ENCODE data around the gene HS1BP3.

The HS1BP3 gene

DNA sequence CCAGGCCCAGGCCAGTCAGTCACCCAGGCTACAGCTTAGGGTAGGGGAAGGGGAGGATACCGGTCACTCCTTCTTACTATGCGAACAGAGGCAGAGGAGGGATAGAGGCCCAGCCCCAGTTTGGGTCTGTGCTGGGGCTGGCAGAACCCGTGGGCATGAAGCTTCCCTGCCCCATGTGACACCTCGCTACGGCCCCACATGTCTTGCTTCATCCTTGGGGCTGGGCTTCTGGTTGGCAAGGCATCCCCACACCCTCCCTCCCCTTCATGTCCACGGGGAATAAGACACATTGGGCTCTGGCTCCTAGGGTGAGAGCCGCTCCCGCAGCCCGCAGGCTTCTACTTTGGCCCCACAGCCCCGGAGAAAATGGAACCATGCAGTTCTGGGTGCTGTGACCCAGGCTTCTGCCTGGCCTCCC is 32.4 kb downstream of the HS1BP3 start:
- Mint-ChIP-seq H3K4me3 (no peak overlapping the region), H3K9me3 (no peaks in the 10 kb centered on the region), H3K4me1 (peaks cover 66% of the 10 kb centered on the region), H3K27me3 (ENCODE audit: low read depth) (peaks cover 8% of the 10 kb centered on the region), H3K36me3 (ENCODE audit: low read depth) (peaks cover 11% of the 10 kb centered on the region), H3K27ac (peak overlapping the region; percentile 94 to 99 (median 97))
- TF ChIP-seq, protein P1, sequence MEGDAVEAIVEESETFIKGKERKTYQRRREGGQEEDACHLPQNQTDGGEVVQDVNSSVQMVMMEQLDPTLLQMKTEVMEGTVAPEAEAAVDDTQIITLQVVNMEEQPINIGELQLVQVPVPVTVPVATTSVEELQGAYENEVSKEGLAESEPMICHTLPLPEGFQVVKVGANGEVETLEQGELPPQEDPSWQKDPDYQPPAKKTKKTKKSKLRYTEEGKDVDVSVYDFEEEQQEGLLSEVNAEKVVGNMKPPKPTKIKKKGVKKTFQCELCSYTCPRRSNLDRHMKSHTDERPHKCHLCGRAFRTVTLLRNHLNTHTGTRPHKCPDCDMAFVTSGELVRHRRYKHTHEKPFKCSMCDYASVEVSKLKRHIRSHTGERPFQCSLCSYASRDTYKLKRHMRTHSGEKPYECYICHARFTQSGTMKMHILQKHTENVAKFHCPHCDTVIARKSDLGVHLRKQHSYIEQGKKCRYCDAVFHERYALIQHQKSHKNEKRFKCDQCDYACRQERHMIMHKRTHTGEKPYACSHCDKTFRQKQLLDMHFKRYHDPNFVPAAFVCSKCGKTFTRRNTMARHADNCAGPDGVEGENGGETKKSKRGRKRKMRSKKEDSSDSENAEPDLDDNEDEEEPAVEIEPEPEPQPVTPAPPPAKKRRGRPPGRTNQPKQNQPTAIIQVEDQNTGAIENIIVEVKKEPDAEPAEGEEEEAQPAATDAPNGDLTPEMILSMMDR (IDR thresholded peaks at IDR 0.05; ENCODE audit: unreplicated experiment in 3 of 3): no peak

DNA sequence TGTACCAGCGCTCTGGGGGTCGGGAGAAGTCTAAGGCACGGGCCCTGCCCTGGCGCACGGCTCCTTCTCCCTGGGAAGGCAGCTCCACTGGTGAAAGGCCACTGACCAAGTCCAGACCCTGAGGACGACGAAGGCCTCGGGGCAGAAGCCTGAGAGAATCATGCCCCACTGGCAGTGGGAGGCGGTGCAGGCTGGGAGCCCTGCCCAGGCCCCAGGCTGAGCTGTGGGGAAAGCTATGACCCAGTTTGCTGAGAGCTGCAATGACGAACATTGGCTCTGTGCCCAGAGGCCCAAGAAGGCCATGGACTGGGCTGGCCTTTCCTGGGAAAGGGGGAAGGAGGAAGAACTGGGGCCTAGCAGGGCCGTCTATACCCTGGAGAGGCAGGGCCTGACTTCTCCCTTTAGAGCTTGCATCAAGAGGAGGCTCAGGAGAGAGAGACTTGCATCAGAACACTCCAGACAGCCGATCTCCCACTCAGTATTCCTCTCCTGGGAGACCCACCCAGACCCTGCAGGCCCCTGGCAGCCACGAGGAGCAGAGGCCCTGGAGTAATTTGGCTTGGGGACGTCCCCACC is 32.9 kb downstream of the HS1BP3 start:
- Mint-ChIP-seq H3K27ac (peak overlapping the region; percentile 94 to 99 (median 97)), H3K9me3 (no peaks in the 10 kb centered on the region), H3K4me3 (no peak overlapping the region), H3K36me3 (ENCODE audit: low read depth) (peaks cover 10% of the 10 kb centered on the region), H3K27me3 (ENCODE audit: low read depth) (peaks cover 8% of the 10 kb centered on the region), H3K4me1 (peaks cover 68% of the 10 kb centered on the region)
- TF ChIP-seq, protein P1 (IDR thresholded peaks at IDR 0.05; ENCODE audit: unreplicated experiment in 3 of 3): peak; percentile 31 to 57 (median 54)

DNA sequence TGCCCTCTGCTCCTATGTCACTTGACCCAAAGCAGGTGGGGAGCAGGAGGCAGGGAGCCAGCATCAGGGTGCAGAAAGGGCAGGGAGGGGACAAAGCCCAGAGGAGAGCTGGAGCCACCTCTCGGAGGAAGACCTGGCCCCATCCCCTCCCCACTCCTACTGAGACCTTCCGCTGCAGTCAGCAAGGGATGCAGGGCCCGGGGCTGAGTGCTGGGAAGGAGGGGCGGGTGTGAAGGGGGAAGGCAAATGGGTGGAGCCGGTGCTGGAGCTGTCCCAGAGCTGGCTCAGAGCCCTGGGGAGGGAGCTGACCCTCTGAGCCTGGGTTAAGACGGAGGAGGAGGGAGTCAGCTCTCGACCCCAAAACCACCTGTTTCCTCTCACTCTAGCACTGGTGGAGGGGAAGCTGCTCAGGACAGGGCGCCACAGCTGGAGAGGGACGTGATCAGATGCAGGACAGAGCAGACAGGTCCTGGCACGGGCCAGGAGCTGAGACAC is 33.8 kb downstream of the HS1BP3 start:
- Mint-ChIP-seq H3K4me1 (peaks cover 70% of the 10 kb centered on the region), H3K9me3 (no peaks in the 10 kb centered on the region), H3K4me3 (no peak overlapping the region), H3K27me3 (ENCODE audit: low read depth) (peaks cover 8% of the 10 kb centered on the region), H3K27ac (peak overlapping the region; percentile 94 to 99 (median 97)), H3K36me3 (ENCODE audit: low read depth) (peaks cover 8% of the 10 kb centered on the region)
- TF ChIP-seq, protein P1 (IDR thresholded peaks at IDR 0.05; ENCODE audit: unreplicated experiment in 3 of 3): no peak

DNA sequence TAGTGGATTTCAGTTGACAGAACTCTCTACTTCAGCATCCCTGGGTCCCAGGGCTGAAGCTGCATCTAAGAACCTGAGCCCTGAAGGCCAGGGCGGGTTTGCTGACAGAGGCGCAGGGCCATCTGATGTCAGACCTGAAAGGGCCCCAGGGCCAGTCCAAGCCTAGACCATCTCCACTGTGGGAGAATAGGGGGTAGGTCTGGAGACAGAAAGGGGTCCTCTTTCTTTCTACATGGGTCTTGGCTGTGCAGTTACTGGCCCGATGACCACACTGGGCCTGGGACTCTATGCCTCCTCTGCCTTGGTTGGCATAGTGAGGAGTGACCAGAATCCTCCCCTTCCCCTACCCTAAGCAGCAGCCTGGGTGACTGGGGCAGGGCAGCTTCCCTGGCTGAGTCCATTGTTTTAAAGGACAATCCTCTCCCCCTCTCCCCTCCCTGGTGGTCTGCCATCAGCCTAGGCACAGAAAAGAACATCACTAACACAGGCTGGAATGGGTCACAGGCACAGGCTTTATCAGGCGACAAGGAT is 34.5 kb downstream of the HS1BP3 start:
- Mint-ChIP-seq H3K4me3 (no peak overlapping the region), H3K27me3 (ENCODE audit: low read depth) (peaks cover 8% of the 10 kb centered on the region), H3K9me3 (no peaks in the 10 kb centered on the region), H3K36me3 (ENCODE audit: low read depth) (peaks cover 8% of the 10 kb centered on the region), H3K27ac (peak overlapping the region; percentile 94 to 99 (median 97)), H3K4me1 (peaks cover 74% of the 10 kb centered on the region)
- TF ChIP-seq, protein P1 (IDR thresholded peaks at IDR 0.05; ENCODE audit: unreplicated experiment in 3 of 3): no peak

DNA sequence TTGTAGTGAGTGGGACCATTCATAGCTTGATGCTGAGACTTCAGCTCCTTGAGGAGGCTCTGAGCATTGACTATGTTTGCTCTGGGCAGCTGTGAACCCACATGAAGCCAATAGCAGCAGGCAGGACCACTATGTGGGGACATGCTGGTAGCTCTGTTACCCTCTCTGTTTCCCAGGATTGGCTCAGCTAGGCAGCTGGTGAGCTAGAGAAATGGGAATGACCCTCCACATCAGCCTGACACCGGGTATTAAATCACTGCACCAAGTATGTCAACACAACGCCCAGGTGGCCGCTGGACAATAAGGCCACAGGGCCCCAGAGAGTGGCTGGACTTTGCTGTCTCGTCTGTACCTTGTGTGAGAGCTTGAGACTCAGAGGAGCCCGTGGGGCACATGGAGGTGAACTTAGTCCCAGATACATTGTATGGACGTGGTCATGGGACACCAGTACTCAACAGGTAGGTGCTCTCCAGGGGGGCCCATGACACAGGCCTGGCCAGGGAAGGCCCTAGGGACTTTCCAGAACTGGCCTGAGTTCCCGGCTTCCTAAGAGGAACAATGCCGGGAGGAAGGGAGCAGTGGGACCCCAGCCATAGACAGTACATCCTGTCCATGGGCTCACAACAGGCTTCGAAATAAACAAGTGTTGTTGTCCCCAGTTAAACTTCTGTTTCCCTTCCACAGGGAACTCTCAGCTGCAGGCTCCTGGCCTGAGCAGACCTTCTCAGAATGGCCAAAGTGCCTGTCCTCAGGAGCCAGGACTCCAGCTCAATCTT is 35.2 kb downstream of the HS1BP3 start:
- Mint-ChIP-seq H3K27ac (peak overlapping the region in 1 of 3 experiments; percentile 55), H3K9me3 (no peaks in the 10 kb centered on the region), H3K36me3 (ENCODE audit: low read depth) (peaks cover 4% of the 10 kb centered on the region), H3K4me3 (no peak overlapping the region), H3K27me3 (ENCODE audit: low read depth) (peaks cover 4% of the 10 kb centered on the region), H3K4me1 (peaks cover 78% of the 10 kb centered on the region)
- TF ChIP-seq, protein P1 (IDR thresholded peaks at IDR 0.05; ENCODE audit: unreplicated experiment in 3 of 3): no peak

Measured in nephron (organoid).